Calu3 (cell line): Measurements from ENCODE around the gene CD6. TPM values are rescaled to one million over a fixed set of nuclear protein-coding genes. Genes with fewer than 3 reads are reported as not detected.

Experiments
- BruUV-seq: library from RNA; stranded (reverse); fragments of 400-500 nt; replicated peaks from 2 replicates; lab custom pipeline; 2021; lab: Mats Ljungman, UMichigan
- CTCF ChIA-PET: fragments of 300-600 bp; sonication (Branson Sonifier 250); formaldehyde crosslinking; loops from one replicate; lab custom pipeline; 2022; ENCODE audit warnings: antibody characterized with exemption; lab: Charles Lee
- DNase-seq: peaks from one replicate; pipeline ENCODE4 v3.0.0; 2022
- H3K27ac Mint-ChIP-seq: one replicate; pipeline ENCODE4 v1.8.0; 2022; ENCODE audit warnings: mixed read lengths; ENCODE audit not compliant: unreplicated experiment
- H3K27me3 Mint-ChIP-seq: one replicate; pipeline ENCODE4 v1.8.0; 2022; ENCODE audit warnings: mixed read lengths; ENCODE audit not compliant: unreplicated experiment
- H3K36me3 Mint-ChIP-seq: one replicate; pipeline ENCODE4 v1.8.0; 2022; ENCODE audit warnings: mild to moderate bottlenecking, moderate library complexity, mixed read lengths; ENCODE audit not compliant: insufficient read depth, unreplicated experiment
- H3K4me1 Mint-ChIP-seq: one replicate; pipeline ENCODE4 v1.8.0; 2022; ENCODE audit warnings: mild to moderate bottlenecking, low read depth, mixed read lengths; ENCODE audit not compliant: unreplicated experiment
- H3K4me3 Mint-ChIP-seq: one replicate; pipeline ENCODE4 v1.8.0; 2022; ENCODE audit warnings: mild to moderate bottlenecking, low read depth, moderate library complexity, mixed read lengths; ENCODE audit not compliant: unreplicated experiment
- H3K9me3 Mint-ChIP-seq: one replicate; pipeline ENCODE4 v1.8.0; 2022; ENCODE audit warnings: low read depth, mixed read lengths; ENCODE audit not compliant: unreplicated experiment
- CTCF ChIP-seq: fragments of 200-600 bp; IDR thresholded peaks from one replicate; pipeline ENCODE4 v1.8.0; 2022; ENCODE audit warnings: antibody characterized with exemption; ENCODE audit not compliant: unreplicated experiment
- intact Hi-C: fragments of 100-400 bp; cut with micrococcal nuclease; formaldehyde crosslinking; loops from one replicate; pipeline ENCODE4 v1.10.0; 2022; ENCODE audit not compliant: unreplicated experiment
- total RNA-seq: library from RNA; stranded (reverse); gene quantifications from 2 replicates; pipeline ENCODE4 v1.2.3, GENCODE V29; 2022

The CD6 gene
- total RNA-seq, 1 experiment from 2014 or later: 0.26 TPM

DNA sequence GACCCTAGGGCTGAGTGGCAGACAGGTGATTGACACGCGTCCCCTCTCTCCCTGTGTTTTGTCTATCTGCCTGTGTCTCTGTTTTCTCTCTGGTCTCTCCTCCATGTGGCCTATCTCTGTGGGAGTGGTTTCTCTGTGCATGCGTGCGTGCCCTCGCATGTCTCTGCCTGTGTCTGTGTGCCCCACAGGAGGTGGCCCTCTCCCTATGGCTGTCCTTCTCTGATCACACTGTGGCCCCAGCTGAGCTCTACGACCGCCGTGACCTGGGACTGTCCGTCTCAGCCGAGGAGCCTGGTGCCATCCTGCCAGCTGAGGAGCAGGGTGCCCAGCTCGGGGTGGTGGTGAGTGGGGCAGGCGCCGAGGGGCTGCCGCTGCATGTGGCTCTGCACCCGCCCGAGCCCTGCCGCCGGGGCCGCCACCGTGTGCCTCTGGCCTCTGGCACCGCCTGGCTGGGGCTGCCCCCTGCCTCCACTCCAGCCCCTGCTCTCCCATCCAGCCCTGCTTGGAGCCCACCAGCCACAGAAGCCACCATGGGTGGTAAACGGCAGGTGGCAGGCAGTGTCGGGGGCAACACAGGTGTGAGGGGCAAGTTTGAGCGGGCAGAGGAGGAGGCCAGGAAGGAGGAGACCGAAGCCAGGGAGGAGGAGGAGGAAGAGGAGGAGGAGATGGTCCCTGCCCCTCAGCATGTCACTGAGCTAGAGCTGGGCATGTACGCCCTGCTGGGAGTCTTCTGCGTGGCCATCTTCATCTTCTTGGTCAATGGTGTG lies 35.6 kb upstream of the CD6 start:
- CTCF ChIA-PET: no interaction called here
- Mint-ChIP-seq H3K27me3 (no peaks in the 10 kb centered on the region), H3K4me1 (no peaks in the 10 kb centered on the region), H3K9me3 (no peaks in the 10 kb centered on the region), H3K27ac (no peak overlapping the region), H3K4me3 (no peak overlapping the region), H3K36me3 (peaks cover 19% of the 10 kb centered on the region)
- no peak for DNase-seq
- TF ChIP-seq CTCF: no peak
- intact Hi-C loops: no loop called here
- BruUV-seq: no TSS peak

GRCh38 chr11:60936467-60937143 lies 34.9 kb upstream of the CD6 start:
- no peak overlapping the region for H3K27ac Mint-ChIP-seq
- CTCF ChIA-PET: no interaction called here
- intact Hi-C loops: no loop called here
- no peaks in the 10 kb centered on the region for H3K4me1 Mint-ChIP-seq
- TF ChIP-seq CTCF: no peak
- no peak overlapping the region for H3K4me3 Mint-ChIP-seq
- H3K27me3 Mint-ChIP-seq: no peaks in the 10 kb centered on the region
- peaks cover 17% of the 10 kb centered on the region for H3K36me3 Mint-ChIP-seq
- TSS peak; percentile 33 for BruUV-seq
- H3K9me3 Mint-ChIP-seq: no peaks in the 10 kb centered on the region
- DNase-seq: no peak

DNA sequence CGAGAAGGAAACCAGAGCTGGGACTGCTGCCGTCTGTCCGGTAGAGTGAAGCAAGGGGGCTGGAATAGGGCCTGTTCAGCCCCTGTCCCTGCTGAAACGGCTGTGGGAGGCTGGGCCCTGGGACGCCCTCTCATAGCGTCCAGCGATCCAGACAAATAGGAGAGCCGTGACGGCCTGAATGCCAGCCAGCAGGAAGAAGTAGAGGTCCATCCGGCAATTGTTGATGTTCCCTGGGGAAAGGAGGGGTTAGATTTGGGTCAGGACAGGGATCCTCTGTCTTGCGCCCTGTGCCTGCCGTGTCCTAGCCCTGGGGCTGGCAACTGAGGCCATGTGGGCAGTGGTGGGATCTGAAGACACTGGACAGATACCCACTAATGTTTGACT lies 34.3 kb upstream of the CD6 start:
- Mint-ChIP-seq H3K9me3 (no peaks in the 10 kb centered on the region), H3K27ac (no peak overlapping the region), H3K4me3 (no peak overlapping the region), H3K27me3 (no peaks in the 10 kb centered on the region), H3K36me3 (peaks cover 17% of the 10 kb centered on the region), H3K4me1 (no peaks in the 10 kb centered on the region)
- no TSS peak for BruUV-seq
- intact Hi-C loops: no loop called here
- DNase-seq: no peak
- CTCF ChIA-PET: no interaction called here
- TF ChIP-seq CTCF: no peak

GRCh38 chr11:60937811-60938210 lies 33.7 kb upstream of the CD6 start:
- BruUV-seq: no TSS peak
- intact Hi-C loops: no loop called here

More at GRCh38 chr11:60937811-60938210, 33.7 kb upstream of the CD6 start:
- Mint-ChIP-seq H3K4me3 (no peak overlapping the region), H3K4me1 (peaks cover 5% of the 10 kb centered on the region), H3K27me3 (no peaks in the 10 kb centered on the region), H3K9me3 (no peaks in the 10 kb centered on the region), H3K36me3 (peaks cover 17% of the 10 kb centered on the region), H3K27ac (no peak overlapping the region)
- CTCF ChIA-PET: no interaction called here
- DNase-seq: no peak
- no peak for TF ChIP-seq CTCF
